Heart left ventricle (tissue), 13 donors: Measurements from ENCODE around the gene PHF1.

ENCODE experiments used
- POLR2A ChIP-seq, 2 donors: fragments of 450-650 bp; IDR thresholded peaks; one replicate each; pipeline ENCODE4 v1.6.1; 2017; ENCODE audit warnings: antibody characterized with exemption in 2 of 2, mild to moderate bottlenecking in 2 of 2, moderate library complexity in 2 of 2
- TF ChIP-seq, protein P1 (sequence below), 12 donors: fragments of 200-600 bp; sonication (generic) in 4 of 12; IDR thresholded peaks; one replicate each; pipeline versions ENCODE4 v1.5.0 to v1.8.0; 2018 to 2022; ENCODE audit warnings: antibody characterized with exemption in 12 of 12, mild to moderate bottlenecking in 5 of 12
- donor health status: ischemic (EF 13 %, LVEDD 7.1; RV severe dilation, severe dysfunction).
- donor health status: DM: no; HTN: yes; CAD: no.
- donor health status: DM: no; HTN: no; CAD: no.
- donor health status: ischemic (EF 25% LVEDD 6.9; RV normal size, moderate dysfunction).
- donor health status: ischemic (EF 25% LVEDD 5.7; RV mildly dilated, moderate dysfunction).
- donor health status: ischemic (EF 35%, LVEDD 5.7; RV mildly dilated, moderate dysfunction).
- donor health status: nonischemic (EF 11% LVEDD 7.7; RV severe dilation, severe dysfunction).
- donor health status: DM: yes; HTN: yes; CAD: no.
- donor health status: PGD.
- donor health status: ischemic (EF 29% LVEDD 5.4; RV normal size, mild dysfunction).
- donor health status: nonischemic (EF 23%, LVEDD 6.1; RV moderate dilation, normal function).

GRCh38 chr6:33405386-33405940 lies 5.4 kb upstream of the PHF1 start:
- TF ChIP-seq, protein P1, sequence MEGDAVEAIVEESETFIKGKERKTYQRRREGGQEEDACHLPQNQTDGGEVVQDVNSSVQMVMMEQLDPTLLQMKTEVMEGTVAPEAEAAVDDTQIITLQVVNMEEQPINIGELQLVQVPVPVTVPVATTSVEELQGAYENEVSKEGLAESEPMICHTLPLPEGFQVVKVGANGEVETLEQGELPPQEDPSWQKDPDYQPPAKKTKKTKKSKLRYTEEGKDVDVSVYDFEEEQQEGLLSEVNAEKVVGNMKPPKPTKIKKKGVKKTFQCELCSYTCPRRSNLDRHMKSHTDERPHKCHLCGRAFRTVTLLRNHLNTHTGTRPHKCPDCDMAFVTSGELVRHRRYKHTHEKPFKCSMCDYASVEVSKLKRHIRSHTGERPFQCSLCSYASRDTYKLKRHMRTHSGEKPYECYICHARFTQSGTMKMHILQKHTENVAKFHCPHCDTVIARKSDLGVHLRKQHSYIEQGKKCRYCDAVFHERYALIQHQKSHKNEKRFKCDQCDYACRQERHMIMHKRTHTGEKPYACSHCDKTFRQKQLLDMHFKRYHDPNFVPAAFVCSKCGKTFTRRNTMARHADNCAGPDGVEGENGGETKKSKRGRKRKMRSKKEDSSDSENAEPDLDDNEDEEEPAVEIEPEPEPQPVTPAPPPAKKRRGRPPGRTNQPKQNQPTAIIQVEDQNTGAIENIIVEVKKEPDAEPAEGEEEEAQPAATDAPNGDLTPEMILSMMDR (IDR thresholded peaks at IDR 0.05): no peak
- TF ChIP-seq POLR2A (IDR thresholded peaks at IDR 0.05): no peak
